GM12878 (cell line): ENCODE data around the gene SBNO2. TPM values are rescaled to one million over a fixed set of nuclear protein-coding genes. Genes with fewer than 3 reads are reported as not detected.

Experiments
- ATAC-seq: fragments of 200-7000 bp; cut with Tn5 transposase; 3 replicates; pipeline ENCODE4 v1.9.1; 2020; ENCODE audit warnings: mild to moderate bottlenecking, moderate library complexity
- BruUV-seq: library from RNA; stranded (reverse); fragments of 400-500 nt; replicated peaks from 2 replicates; lab custom pipeline; 2021; lab: Mats Ljungman, UMichigan
- CTCF ChIA-PET: fragments of 300-600 bp; sonication (Branson Sonifier 250); formaldehyde crosslinking; extraction: SDS; loops from one replicate; lab custom pipeline; 2021; ENCODE audit warnings: inconsistent platforms; lab: Yijun Ruan, JAX
- POLR2A ChIA-PET: fragments of 350-600 bp; formaldehyde crosslinking; extraction: SDS; loops from one replicate; lab custom pipeline; 2021; ENCODE audit warnings: inconsistent platforms; lab: Charles Lee
- RAD21 ChIA-PET: fragments of 300-600 bp; sonication (Branson Sonifier 250); formaldehyde crosslinking; loops from one replicate; lab custom pipeline; 2023; ENCODE audit warnings: antibody characterized with exemption; ENCODE audit not compliant: unreplicated experiment; lab: Charles Lee
- SMC1A ChIA-PET: fragments of 300-600 bp; sonication (Branson Sonifier 250); formaldehyde crosslinking; loops from one replicate; lab custom pipeline; 2023; ENCODE audit not compliant: unreplicated experiment, uncharacterized antibody; lab: Charles Lee
- DNase-seq: peaks from one replicate; pipeline ENCODE4 v3.0.0-alpha.2; 2011; ENCODE audit warnings: low read depth, low spot score
- FAIRE-seq: peaks from 3 replicates; lab custom pipeline; 2011; peaks lifted over from hg19 to GRCh38; lab: Jason Lieb, UNC
- H2AFZ ChIP-seq: 2 replicates; pipeline ENCODE4 v1.6.0; 2011; ENCODE audit warnings: low read depth, low read length, control low read depth; ENCODE audit not compliant: control insufficient read depth
- H3K27ac ChIP-seq: 2 replicates; pipeline ENCODE4 v1.5.1; 2011; ENCODE audit warnings: control low read depth; ENCODE audit not compliant: control insufficient read depth, insufficient read depth
- H3K27me3 ChIP-seq, 2 experiments: replicated peaks in 1 of 2; 2 replicates each; pipeline versions ENCODE4 v1.6.0 to v1.6.1; 2011; ENCODE audit warnings: low read length in 1 of 2; ENCODE audit not compliant: control insufficient read depth in 2 of 2, insufficient read depth in 2 of 2
- H3K36me3 ChIP-seq, 2 experiments: 2 replicates each; pipeline ENCODE4 v1.5.1; 2011; ENCODE audit warnings: low read length in 1 of 2; ENCODE audit not compliant: control insufficient read depth in 2 of 2, insufficient read depth in 2 of 2
- H3K4me1 ChIP-seq: 2 replicates; pipeline ENCODE4 v1.6.1; 2011; ENCODE audit warnings: mild to moderate bottlenecking, low read length, moderate library complexity, mixed read lengths; ENCODE audit not compliant: control insufficient read depth, insufficient read depth
- H3K4me2 ChIP-seq: 2 replicates; pipeline ENCODE4 v1.6.0; 2011; ENCODE audit warnings: control low read depth; ENCODE audit not compliant: control insufficient read depth, insufficient read depth
- H3K4me3 ChIP-seq: fragments of 200-600 bp; sonication (generic); 2 replicates; pipeline ENCODE4 v1.5.1; 2016
- H3K79me2 ChIP-seq: 2 replicates; pipeline ENCODE4 v1.6.0; 2011; ENCODE audit warnings: low read length; ENCODE audit not compliant: control insufficient read depth, insufficient read depth
- H3K9ac ChIP-seq: 2 replicates; pipeline ENCODE4 v1.8.0; 2011; ENCODE audit warnings: low read length, control low read depth, mixed read lengths; ENCODE audit not compliant: control insufficient read depth, insufficient read depth
- H3K9me3 ChIP-seq: replicated peaks from 3 replicates; pipeline ENCODE4 v1.5.1; 2011; ENCODE audit warnings: mild to moderate bottlenecking, low read length; ENCODE audit not compliant: control insufficient read depth, insufficient read depth
- H4K20me1 ChIP-seq: 2 replicates; pipeline ENCODE4 v1.6.0; 2011; ENCODE audit not compliant: control insufficient read depth, insufficient read depth
- BMI1 ChIP-seq: fragments of 450-650 bp; IDR thresholded peaks from 2 replicates; pipeline ENCODE4 v1.6.1; 2016; ENCODE audit warnings: mild to moderate bottlenecking, moderate library complexity, borderline replicate concordance
- FOXK2 ChIP-seq: fragments of 450-650 bp; IDR thresholded peaks from 2 replicates; pipeline ENCODE4 v1.6.1; 2017; ENCODE audit warnings: mild to moderate bottlenecking, moderate library complexity
- JUNB ChIP-seq: IDR thresholded peaks from 2 replicates; pipeline ENCODE4 v1.6.1; 2016; ENCODE audit warnings: antibody characterized with exemption, mild to moderate bottlenecking
- KLF5 ChIP-seq: fragments of 450-650 bp; IDR thresholded peaks from 2 replicates; pipeline ENCODE4 v1.6.1; 2014; ENCODE audit warnings: mild to moderate bottlenecking; ENCODE audit not compliant: partially characterized antibody
- LARP7 ChIP-seq: fragments of 450-650 bp; IDR thresholded peaks from 2 replicates; pipeline ENCODE4 v1.6.1; 2017; ENCODE audit warnings: mild to moderate bottlenecking
- PAX8 ChIP-seq: fragments of 450-650 bp; IDR thresholded peaks from 2 replicates; pipeline ENCODE4 v1.6.1; 2017; ENCODE audit warnings: mild to moderate bottlenecking, moderate library complexity
- PBX3 ChIP-seq: IDR thresholded peaks from 2 replicates; pipeline ENCODE4 v1.6.1; 2011; ENCODE audit warnings: mild to moderate bottlenecking, low read depth, low read length, moderate library complexity; ENCODE audit not compliant: insufficient replicate concordance
- RB1 ChIP-seq: fragments of 450-650 bp; formaldehyde crosslinking; IDR thresholded peaks from 2 replicates; pipeline ENCODE4 v1.6.1; 2017; ENCODE audit warnings: mild to moderate bottlenecking, borderline replicate concordance
- SMAD5 ChIP-seq: IDR thresholded peaks from 2 replicates; pipeline ENCODE4 v1.6.1; 2016; ENCODE audit warnings: antibody characterized with exemption, low read depth
- SRF ChIP-seq, 2 experiments: IDR thresholded peaks; 2 replicates each; pipeline ENCODE4 v1.6.1; 2011; ENCODE audit warnings: low read depth in 2 of 2, low read length in 2 of 2, mild to moderate bottlenecking in 1 of 2, moderate library complexity in 1 of 2
- WGBS: methylation state at CpG from one replicate; pipeline ENCODE4 v1.1.6; 2016; ENCODE audit warnings: low lambda C conversion rate; ENCODE audit not compliant: insufficient replicate concordance, insufficient coverage; ENCODE audit errors: missing lambda C conversion rate; 5-methylcytosine and 5-hydroxymethylcytosine counted together
- in situ Hi-C: fragments of 300-500 bp; cut with MboI; formaldehyde crosslinking; loops from 9 replicates; pipeline ENCODE4 v1.14.3; 2018; ENCODE audit warnings: mixed read lengths
- intact Hi-C: fragments of 100-400 bp; cut with micrococcal nuclease; formaldehyde crosslinking; loops from one replicate; pipeline ENCODE4 v1.14.2; 2022; ENCODE audit not compliant: unreplicated experiment
- polyA plus RNA-seq, 11 experiments: library from polyadenylated mRNA; depleted of rRNA in 4 of 11; unstranded in 6 of 11; stranded (reverse) in 5 of 11; fragments of >200 nt; fragmentation: Nextera tagmentation in 4 of 11; fragmentation: Illumina TruSeq in 1 of 11; extraction: Ambion mirVana in 4 of 11; extraction: Trizol in 1 of 11; gene quantifications; 1 replicate in 1 of 11; 2 replicates in 10 of 11; pipeline versions ENCODE4 v1.2.1 to v1.2.3, GENCODE V29; 2011 to 2016; ENCODE audit warnings: inconsistent platforms in 2 of 11, missing spikeins in 2 of 11, low read depth in 1 of 11
- total RNA-seq, 4 experiments: library from RNA; depleted of rRNA in 3 of 4; stranded (reverse); fragments of >200 nt in 3 of 4; fragmentation: Illumina TruSeq in 1 of 4; extraction: Trizol in 1 of 4; gene quantifications; 2 replicates each; pipeline versions ENCODE4 v1.2.1 to v1.2.3, GENCODE V29; 2013 to 2021
- TF ChIP-seq, protein P1 (sequence below): IDR thresholded peaks from 2 replicates; pipeline ENCODE4 v1.6.1; 2011; ENCODE audit warnings: low read depth, mild to moderate bottlenecking, low read length, moderate library complexity, borderline replicate concordance; ENCODE audit errors: extremely low read depth

The SBNO2 gene
- total and polyA plus RNA-seq, 10 of the 15 experiments (the other 5 are each of a cell fraction or from before 2014, with no cell fraction given), result 0.08 to 44.6 (median 5.4) TPM

- WGBS, result 86% methylated on average over 11 of the region's 11 CpGs
- H4K20me1 ChIP-seq, result no peaks in the 10 kb centered on the region
- ChIA-PET RAD21 (no interaction called here), POLR2A (interaction anchor here (0.7 to 1.6 kb wide), 4 partner anchors 9 to 144 kb away, joined by 3 to 5 read pairs (median 4); no protein-coding TSS in a partner anchor), CTCF (interaction anchor here (1.3 kb wide), 1 partner anchor 69 kb away, joined by 4 read pairs; no protein-coding TSS in a partner anchor), SMC1A (no interaction called here)
- H2AFZ ChIP-seq, result no peak overlapping the region
- no peak overlapping the region for H3K4me3 ChIP-seq
- H3K79me2 ChIP-seq, result no peaks in the 10 kb centered on the region
- in situ Hi-C loops, result no loop called here
- no peak overlapping the region for H3K9ac ChIP-seq
- no peak for FAIRE-seq
- no peak for ATAC-seq
- BruUV-seq, result no TSS peak
- H3K27me3 ChIP-seq, result no peaks in the 10 kb centered on the region
- intact Hi-C loops, result loop anchor here (5.0 kb wide), 1 partner anchor 80 kb away; the partner anchor contains the start of gene GPX4
- H3K9me3 ChIP-seq, result no peaks in the 10 kb centered on the region
- no peaks in the 10 kb centered on the region for H3K36me3 ChIP-seq
- peaks cover 31% of the 10 kb centered on the region for H3K4me1 ChIP-seq
- H3K27ac ChIP-seq, result no peak overlapping the region
- DNase-seq, result no peak
- TF ChIP-seq PAX8, result no peak
- TF ChIP-seq JUNB, result no peak
- H3K4me2 ChIP-seq, result no peak overlapping the region
Observed at GRCh38 chr19:1182727-1183126, 8.7 kb upstream of the SBNO2 start.

DNA sequence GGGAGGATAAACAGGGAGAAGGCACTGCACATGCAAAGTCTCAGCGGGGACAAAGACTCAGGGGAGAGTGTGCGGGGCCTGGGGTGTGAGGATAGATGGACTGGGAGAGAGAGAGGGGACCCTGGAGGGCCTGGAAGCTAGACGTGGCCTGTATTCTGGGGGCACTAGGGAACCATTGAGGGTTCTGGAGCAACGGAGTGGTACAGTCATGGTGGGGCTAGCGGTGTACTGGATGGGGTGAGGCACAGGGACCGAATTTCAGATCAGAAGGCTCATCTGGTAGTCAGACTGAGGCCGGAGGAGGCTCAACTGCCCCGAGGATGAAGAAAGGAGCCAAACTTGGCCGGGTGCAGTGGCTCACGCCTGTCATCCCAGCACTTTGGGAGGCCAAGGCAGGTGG is 8.0 kb upstream of the SBNO2 start:
- no peaks in the 10 kb centered on the region for H4K20me1 ChIP-seq
- BruUV-seq, result no TSS peak
- ChIA-PET CTCF (interaction anchor here (1.3 kb wide), 1 partner anchor 69 kb away, joined by 4 read pairs; no protein-coding TSS in a partner anchor), SMC1A (no interaction called here), POLR2A (interaction anchor here (1.2 kb wide), 2 partner anchors 10 to 79 kb away, joined by 3 to 4 read pairs; no protein-coding TSS in a partner anchor), RAD21 (no interaction called here)
- H3K9ac ChIP-seq, result no peak overlapping the region
- peaks cover 31% of the 10 kb centered on the region for H3K4me1 ChIP-seq
- ATAC-seq, result no peak
- no peak overlapping the region for H3K4me2 ChIP-seq
- no peak for DNase-seq
- no peaks in the 10 kb centered on the region for H3K36me3 ChIP-seq
- H3K27ac ChIP-seq, result no peak overlapping the region
- TF ChIP-seq LARP7, result no peak
- TF ChIP-seq FOXK2, result no peak
- TF ChIP-seq SMAD5, result no peak
- TF ChIP-seq BMI1, result no peak
- no peak for TF ChIP-seq RB1
- TF ChIP-seq, protein P1, sequence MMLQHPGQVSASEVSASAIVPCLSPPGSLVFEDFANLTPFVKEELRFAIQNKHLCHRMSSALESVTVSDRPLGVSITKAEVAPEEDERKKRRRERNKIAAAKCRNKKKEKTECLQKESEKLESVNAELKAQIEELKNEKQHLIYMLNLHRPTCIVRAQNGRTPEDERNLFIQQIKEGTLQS, result no peak
- TF ChIP-seq JUNB, result no peak
- TF ChIP-seq KLF5, result no peak
- TF ChIP-seq SRF (IDR thresholded peaks at IDR 0.05; ENCODE audit: low read depth in 2 of 2, low read length in 2 of 2), result no peak
- TF ChIP-seq PBX3, result no peak
- no peaks in the 10 kb centered on the region for H3K9me3 ChIP-seq
- no peak for FAIRE-seq
- H3K79me2 ChIP-seq, result no peaks in the 10 kb centered on the region
- WGBS, result 90% methylated on average over 9 of the region's 10 CpGs
- H3K27me3 ChIP-seq, result no peaks in the 10 kb centered on the region
- in situ Hi-C loops (no loop called here), intact Hi-C loops (loop anchor here (5.0 kb wide), 1 partner anchor 80 kb away; the partner anchor contains the start of gene GPX4)
- H2AFZ ChIP-seq, result no peak overlapping the region
- no peak overlapping the region for H3K4me3 ChIP-seq
